DMS114 treated with DMSO at 0.1 percent for 48 hours (cell line): Measurements from ENCODE around the gene GPC1.
"Not testable (repeated sequence)": the region's sequence is repeated elsewhere in the genome, so short reads cannot be mapped to it uniquely, and the experiment has no call there.

Experiments used
- DNase-seq: peaks from one replicate; lab custom pipeline; 2025; ENCODE audit not compliant: unreplicated experiment; lab: John Stamatoyannopoulos, UW

GPC1 gene

GRCh38 chr2:240435457-240435947 is at the start of gene GPC1:
Gene GPC1, plus strand, starts transcription at chr2:240435663. Its CDS starts 256 bp downstream, at chr2:240435919.
- peak; percentile 18 for DNase-seq

GRCh38 chr2:240386326-240386725 is 49.1 kb upstream of the GPC1 start:
- no peak for DNase-seq

- DNase-seq: not testable (repeated sequence)
Observed at GRCh38 chr2:240386743-240387142, 48.7 kb upstream of the GPC1 start.

- DNase-seq: no peak
Observed at GRCh38 chr2:240387325-240387668, 48.2 kb upstream of the GPC1 start.

- no peak for DNase-seq
Observed at GRCh38 chr2:240387669-240388358, 47.6 kb upstream of the GPC1 start.

GRCh38 chr2:240388471-240389301 is 46.8 kb upstream of the GPC1 start:
- no peak for DNase-seq

GRCh38 chr2:240389302-240389805 is 46.1 kb upstream of the GPC1 start:
- no peak for DNase-seq

- DNase-seq: no peak
Observed at GRCh38 chr2:240390091-240391073, 45.1 kb upstream of the GPC1 start.

GRCh38 chr2:240391111-240392051 is 44.1 kb upstream of the GPC1 start:
- DNase-seq: no peak

GRCh38 chr2:240392084-240392947 is 43.1 kb upstream of the GPC1 start:
- DNase-seq: no peak

GRCh38 chr2:240392948-240393830 is 42.3 kb upstream of the GPC1 start:
- no peak for DNase-seq

- DNase-seq: no peak
Observed at GRCh38 chr2:240393831-240394410, 41.5 kb upstream of the GPC1 start.

GRCh38 chr2:240394549-240394948 is 40.9 kb upstream of the GPC1 start:
- no peak for DNase-seq

- no peak for DNase-seq
Observed at GRCh38 chr2:240395448-240395847, 40.0 kb upstream of the GPC1 start.

GRCh38 chr2:240395896-240396622 is 39.4 kb upstream of the GPC1 start:
- DNase-seq: no peak

GRCh38 chr2:240396623-240397541 is 38.6 kb upstream of the GPC1 start:
- no peak for DNase-seq
